GM11168 (cell line): ENCODE data around the gene GABBR2.

Source experiments
- in situ Hi-C: fragments of 300-500 bp; cut with MboI; formaldehyde crosslinking; loops from one replicate; pipeline ENCODE4 v1.12.0; 2022; ENCODE audit warnings: low sequenced_read_pairs; ENCODE audit not compliant: unreplicated experiment

GABBR2 gene

DNA sequence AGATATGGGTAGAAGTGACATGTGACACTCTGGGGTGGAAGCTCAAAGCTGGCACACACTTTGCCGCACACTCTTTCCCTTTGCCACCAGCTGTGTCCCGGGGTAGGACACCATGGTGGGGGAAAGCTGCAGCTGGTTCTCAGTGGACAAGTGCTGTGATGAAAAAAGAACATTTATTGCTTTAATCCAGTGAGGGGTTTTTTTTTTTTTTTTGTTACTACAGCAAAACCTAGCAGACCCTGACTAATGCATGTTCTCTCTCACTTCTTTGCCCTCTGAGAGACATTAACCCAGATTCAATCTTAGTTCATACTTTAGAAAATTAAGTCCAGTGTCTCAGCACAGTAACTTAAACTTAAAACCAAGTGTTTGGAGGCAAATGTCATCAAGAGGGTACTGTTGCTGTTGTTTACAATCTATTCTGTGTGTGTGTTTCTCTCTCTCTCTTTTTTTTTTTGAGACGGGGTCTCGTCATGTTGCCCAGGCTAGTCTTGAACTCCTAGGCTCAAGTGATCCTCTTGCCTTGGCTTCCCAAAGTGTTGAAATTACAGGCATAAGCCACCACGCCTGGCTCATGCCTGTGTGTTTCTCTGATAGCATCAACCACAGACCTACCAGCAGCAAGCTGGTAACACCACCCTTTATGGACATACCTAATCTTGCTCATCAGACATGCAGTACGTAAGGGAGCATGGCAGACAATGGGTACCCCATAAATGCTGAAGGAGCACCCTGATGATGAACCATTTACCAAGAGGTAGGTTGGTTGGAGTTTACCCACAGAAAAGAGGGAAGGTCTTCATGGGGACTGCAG, 368.5 kb downstream of the GABBR2 start:
- in situ Hi-C loops, result no loop called here

DNA sequence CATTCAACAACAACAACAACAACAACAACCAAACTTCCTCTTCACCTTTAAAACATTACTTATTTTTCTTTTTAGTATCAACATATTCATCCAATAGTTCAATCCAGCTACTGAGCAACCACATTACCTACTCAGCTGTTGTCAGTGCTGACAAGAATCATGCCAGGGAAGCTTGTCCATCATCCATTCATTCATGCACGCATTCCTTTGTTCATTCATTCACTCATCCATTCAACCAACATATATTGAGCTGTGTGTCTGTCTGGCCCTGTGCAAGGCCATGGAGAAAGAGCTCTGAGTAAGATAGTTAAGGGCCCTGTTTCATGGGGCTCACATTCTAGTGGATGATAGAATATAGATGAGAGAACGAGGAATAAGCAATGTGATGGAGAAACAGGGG, 373.1 kb downstream of the GABBR2 start:
- in situ Hi-C loops, result no loop called here

DNA sequence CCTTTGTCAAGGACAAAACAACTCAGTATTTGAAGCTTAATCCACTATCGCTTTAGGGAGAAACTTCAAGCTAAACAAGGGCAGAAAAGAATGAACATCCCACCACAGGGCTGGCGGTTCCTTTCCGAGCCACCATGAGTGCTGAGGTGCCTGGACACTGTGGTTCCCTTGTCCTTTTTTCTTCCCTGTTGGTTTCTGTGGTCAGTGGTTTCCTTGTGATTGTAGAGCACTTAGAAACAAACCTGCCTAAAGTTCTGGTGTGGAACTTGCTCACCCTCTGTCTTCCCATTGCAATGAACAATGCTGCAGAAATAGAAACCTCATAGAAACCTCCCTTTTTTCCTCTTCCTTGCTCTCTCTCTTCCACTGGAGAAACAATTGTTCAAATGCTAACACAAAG, 373.9 kb downstream of the GABBR2 start:
- in situ Hi-C loops, result no loop called here

DNA sequence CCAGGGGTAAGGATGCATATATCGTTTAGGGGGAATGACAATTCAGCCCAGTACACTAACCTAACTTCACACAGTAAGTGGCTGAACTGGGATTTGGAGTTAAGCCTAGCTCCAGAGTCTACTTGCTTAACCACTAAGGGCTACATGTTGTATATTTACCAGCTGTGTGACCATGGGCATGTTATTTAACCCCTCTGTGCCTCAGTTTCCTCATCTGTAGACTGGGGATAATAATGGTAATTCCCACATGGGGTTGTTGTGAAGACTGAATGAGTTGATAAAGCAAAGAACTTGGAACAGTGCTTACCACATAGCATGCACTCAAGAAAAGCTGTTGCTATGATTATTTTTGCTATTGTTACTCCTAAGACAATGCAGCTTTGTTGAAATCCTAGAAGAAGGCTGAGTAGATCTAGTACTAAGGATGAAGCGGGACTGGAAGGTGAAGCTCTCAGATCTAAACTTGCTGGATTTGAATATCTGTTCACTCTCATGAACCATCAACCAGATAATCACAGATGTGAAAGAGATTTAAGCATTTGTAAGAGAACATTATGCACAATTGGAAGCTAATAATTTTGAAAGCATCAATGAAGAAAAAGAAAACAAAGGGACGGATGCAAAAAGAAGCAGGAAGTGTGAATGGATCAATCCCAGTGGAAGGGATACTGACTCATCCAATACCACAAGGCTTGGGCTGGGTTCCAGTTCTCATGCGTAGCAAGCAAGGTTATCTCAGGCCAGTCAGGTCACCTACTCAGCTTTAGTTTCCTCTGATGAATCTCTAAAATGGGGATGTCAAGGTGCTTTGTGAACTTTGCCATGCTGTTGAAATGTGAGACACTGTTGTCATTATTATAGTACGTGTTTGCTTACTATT, 374.8 kb downstream of the GABBR2 start:
- in situ Hi-C loops, result no loop called here

DNA sequence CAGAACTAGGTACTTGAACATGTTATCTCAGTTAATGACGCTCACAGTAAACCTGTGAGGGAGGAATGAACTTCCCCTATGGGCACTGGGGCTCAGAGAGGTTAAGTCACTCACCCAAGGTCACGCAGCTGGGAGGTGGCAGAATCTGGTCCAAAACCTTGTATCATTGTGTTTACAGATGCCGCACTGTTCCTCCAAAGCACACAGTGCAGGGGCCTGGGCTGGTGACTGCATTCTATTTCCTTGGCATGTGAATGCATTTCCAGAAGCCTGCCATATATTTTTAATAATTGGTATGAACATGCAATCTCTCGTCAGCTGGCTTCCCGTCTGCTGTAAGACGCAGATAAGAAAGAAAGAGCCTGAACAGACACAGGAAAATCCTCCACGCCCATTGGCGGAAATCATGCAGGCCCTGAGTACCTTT, 376.3 kb downstream of the GABBR2 start:
- in situ Hi-C loops, result no loop called here

DNA sequence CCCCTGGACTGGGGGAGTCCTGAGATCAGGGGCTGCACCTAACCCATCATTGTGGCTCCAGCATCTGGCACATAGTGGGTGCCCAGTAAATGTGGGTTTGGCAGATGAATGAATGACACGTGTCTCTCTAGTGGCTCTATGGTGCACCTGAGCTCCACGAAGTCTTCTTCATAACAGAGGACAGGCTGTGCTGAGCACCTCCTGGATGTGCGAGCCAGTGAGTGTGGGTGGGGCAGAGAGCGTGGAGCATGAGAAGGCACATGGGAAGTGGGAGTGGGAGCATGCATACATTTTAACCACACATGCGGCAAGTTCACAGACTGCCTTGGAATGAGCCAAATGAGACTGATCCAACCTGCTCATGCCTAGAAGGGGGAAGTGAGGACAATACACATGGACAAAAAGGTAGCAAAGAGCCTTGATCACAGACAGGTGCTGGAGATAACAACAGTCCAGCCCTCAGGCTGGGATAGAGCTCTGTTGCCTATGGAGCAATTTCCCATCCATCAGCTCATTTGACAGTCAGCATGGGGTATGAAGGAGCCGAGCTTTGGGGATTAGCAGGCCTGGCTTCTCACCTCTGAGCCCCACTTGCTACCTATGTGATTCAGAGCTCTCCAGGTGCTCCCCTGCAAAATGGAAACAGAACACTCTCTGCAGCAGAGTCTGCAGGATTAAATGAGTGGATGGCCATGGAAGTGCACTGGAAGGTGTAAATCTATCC, 377.0 kb downstream of the GABBR2 start:
- in situ Hi-C loops, result no loop called here

DNA sequence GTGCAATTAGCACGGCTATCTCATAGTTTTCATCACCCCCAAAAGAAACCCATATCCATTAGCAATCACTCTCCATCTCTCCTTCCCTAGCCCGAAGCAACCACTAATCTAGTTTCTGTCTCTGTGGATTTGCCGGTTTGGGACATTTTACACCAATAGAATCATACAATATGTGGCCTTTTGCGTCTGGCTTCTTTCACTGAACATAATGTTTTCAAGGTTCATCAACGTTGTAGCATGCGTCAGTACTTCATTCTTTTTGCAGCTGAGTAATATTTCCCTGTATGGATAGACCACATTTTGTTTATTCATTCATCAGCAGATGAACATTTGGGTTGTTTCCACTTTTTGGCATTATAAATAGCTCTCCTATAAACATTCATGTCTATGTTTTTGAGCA, 377.9 kb downstream of the GABBR2 start:
- in situ Hi-C loops, result no loop called here

DNA sequence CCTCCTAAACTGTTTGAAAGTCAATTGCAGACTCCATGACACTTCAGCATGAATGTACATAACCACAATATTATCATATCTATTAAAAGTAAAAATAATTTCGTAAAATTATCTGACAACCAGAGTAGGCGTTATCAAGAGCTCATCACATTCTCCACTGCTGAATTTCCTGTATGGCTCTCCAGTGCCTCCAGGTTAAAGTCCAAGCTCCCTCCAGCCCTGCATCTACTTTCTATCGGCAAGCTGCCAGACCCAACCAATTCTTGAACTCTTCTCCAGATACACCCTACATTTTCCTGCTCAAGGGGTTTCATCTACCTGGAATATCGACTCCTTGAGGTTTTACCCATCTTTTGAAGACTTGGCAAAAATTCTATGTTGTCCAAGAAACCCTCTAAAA, 378.8 kb downstream of the GABBR2 start:
- in situ Hi-C loops, result no loop called here

DNA sequence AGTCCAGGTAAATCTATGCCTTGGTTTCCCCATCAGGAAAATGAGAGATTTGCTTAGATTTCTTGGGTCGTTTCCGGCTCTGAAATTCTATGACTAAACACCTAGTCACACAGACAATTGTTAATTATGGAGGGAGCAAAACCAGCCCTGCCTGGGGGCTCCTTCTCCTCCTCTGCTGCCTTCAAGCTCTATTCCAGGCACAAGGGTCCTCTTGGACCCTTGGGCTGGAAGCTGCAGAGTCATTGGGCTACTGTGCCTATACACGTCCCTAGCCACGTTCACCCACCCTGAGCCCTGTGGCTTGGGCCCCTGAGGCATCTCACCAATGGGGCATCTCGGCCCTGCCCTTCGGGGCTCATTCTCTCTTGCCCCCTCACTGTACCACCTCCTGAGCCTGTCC, 379.5 kb downstream of the GABBR2 start:
- in situ Hi-C loops, result no loop called here

DNA sequence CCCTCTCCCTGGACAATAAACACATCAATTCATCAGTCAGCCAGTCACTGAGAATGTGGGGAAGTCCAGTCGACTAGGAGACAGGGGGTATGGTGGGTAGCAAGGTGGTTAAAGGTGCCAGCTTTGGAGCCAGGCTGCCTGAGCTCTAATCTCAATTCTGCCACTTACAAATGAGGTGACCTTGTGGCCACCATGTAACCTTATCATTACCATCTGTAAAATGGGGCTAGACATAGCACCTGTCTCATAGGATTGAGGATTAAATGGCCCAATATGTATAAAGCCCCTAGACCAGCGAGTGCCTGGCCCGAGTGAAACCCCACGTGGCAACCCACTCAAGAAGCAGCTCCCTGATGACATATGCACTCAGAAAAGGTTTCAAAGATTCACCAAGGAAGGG, 380.0 kb downstream of the GABBR2 start:
- in situ Hi-C loops, result no loop called here

DNA sequence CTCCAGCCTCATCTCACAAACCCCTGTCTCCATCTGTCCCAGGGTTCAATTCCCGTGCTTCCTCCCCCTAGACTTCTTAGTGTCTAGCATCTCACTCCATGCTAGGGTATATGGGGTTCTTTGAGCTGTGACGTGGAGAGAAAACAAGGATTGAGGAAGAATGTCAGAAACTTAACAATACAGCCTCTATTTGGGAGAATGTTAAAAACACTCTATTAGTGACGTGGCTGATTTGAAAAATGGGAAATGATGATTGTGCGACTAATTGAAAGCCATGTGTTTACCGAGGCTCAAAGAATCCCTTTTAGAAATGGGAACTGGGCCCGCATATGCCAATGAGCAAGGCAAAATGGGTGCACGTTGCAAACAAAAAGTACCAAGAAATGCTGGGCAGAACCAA, 380.6 kb downstream of the GABBR2 start:
- in situ Hi-C loops, result no loop called here

DNA sequence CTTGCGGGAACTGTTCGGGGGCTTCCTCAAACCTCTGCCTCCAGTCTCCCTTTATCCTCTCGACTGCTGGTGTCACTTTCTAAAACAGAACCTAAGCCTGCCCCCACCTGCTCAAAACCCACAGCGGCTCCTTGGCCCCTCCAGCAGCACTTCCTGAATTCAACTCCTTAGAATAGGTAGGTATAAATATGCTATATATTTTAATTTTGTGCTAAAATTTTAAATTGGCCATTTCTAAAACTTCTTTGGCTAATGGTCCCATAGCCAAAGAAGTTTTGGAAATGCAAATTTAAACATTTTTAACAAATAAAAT, 381.5 kb downstream of the GABBR2 start:
- in situ Hi-C loops, result no loop called here

DNA sequence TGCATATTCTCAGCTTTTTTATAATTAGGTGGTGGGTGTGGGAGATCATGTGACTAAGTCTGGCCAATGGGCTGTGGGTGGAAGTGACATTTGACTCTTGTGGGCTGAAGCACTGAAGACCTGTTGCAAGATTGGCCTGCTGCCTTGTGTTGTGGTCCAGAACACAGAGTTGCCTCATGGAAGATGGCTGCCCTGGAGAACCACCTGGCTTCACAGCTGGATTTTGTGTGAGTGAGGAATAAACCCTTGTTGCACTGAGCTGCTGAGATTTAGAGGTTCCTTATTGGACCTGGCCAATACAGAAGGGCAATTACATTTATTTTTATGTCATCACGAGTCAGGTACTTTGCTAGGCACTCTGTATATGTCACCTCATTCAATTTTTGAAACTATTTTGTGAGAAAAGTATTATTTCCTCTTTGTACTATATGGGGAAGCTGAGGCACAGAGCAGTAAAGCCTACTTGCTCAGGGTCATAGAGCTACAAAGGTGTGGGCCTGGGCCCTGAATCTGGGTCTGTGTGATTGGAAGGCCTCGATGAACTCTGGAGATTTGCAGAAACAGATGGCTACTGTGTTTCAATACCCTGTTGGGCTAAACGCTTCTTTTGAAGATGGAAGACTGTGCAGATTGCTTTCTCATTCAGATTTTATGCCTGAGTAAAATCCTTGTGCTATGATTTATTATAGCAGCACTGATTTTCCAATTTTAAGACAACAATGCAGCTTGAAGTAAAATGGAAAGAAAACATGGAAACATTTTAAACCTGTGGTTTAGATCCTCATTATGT, 382.1 kb downstream of the GABBR2 start:
- in situ Hi-C loops, result no loop called here

DNA sequence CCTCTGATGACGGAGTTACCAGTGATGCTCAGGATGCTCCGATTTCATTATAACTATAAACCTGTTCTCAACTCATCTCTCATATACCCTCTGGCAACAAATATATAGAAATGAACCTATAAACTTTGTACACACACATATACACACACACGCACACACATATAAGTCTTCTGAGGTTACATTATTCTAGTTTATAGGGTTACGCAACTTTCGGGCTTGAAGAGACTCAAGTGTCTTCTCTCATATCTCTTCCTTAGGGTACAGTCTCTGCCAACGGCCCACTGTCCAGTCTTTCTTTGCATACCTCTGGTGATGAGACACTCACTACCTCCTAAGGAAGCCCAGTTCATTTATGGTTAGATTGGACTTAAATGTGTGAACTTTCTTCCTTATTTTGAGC, 383.9 kb downstream of the GABBR2 start:
- in situ Hi-C loops, result no loop called here

DNA sequence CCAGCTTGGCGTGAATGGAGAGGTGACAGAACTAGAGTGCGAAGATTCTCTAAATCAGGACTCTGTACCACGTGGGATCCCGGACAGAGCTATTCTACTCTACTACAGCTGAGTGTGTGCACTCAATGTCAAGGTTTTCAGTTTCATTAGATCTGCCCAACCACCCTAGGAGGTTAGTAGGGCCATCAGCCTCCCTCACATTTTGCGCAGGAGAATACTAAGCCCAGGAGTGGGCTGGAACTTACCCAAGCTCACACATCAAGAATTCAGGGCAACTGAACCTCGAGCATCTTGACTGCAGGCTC, 385.0 kb downstream of the GABBR2 start:
- in situ Hi-C loops, result no loop called here

DNA sequence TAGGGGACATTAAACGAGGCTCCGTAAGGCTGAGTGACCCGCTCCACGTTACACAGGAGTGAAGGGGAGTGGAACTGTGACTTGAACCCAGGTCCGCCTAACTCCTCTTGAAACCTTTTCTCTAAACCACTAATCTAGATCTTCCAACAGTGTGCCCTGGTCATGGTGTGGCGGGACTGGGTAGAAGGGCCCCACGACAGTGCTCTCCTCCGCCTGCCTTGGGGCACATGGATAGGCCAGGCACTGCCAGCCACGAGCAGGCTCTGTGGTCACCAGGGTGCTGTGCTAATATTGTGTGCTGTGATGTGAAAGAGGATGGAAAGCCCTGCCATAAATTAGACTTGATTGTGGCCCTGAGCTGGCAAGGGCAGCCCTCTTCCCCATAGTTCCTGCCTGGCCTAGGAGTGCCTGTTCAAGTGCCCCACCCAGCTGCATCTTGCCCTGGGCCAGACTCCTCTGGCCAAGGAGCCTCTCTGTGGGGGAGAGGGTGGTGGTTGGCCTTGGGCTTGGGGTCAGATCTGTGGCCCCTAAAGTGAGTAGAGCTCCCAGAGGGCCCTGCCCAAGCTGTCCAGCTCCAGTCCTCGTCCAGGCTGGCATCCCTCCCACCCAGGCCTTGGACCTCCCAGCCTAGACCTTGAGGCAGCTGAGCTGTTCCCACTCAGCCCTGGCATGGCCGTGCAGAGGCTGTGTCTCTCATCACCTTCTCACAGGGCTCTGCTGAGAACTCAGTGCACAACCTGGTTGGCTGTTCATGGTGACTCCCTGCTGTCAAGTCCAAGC, 385.5 kb downstream of the GABBR2 start:
- in situ Hi-C loops, result no loop called here

DNA sequence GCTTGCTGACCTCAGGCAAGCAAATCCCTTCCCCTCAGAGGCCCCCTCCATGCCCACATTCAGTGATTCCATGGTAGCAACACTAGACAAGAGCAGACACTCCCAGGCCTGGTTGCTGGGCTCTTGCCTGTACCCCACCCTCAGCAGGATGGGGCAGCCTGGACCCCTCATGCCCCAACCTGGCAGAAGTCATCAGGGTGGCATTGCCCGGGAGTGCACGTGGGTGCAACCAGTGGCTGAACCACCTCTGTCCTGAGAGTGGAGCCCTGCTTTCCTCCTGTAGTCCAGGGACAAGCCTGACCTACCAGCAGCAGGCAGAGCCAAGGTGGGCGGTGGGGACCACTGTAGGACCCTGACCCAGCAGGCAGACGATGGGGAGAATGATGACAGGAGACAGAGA, 387.5 kb downstream of the GABBR2 start:
- in situ Hi-C loops, result no loop called here

DNA sequence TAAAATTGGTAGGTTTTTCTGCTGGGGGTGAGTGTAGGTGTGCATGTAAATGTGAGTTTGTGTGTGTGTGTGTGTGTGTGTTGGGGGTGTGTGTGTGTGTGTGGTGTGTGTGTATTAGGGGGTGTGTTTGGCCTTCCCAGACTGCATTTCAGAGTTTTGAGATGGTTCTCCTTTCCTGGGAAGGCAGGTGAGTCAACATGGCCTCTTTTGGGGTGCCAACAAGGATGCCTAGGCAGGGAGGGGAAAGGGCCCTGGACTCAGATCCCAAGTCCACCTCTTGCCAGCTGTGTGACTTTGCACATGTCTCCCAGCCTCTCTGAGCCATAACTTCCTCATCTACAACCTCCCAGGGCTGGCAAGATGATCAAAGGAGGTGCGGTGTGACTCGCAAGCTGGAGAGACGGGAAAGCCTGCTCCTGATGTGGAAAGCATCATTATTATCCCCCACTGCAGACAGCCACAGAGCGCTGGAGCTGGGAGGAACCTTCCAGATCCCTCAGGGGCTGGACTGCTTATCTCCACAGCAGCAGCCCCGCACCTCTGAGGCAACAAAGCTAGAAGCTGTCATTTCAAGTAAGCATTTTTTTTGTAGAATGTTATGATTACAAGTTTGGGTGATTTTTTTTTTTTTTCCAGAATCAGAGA, 389.8 kb downstream of the GABBR2 start:
- in situ Hi-C loops, result no loop called here

DNA sequence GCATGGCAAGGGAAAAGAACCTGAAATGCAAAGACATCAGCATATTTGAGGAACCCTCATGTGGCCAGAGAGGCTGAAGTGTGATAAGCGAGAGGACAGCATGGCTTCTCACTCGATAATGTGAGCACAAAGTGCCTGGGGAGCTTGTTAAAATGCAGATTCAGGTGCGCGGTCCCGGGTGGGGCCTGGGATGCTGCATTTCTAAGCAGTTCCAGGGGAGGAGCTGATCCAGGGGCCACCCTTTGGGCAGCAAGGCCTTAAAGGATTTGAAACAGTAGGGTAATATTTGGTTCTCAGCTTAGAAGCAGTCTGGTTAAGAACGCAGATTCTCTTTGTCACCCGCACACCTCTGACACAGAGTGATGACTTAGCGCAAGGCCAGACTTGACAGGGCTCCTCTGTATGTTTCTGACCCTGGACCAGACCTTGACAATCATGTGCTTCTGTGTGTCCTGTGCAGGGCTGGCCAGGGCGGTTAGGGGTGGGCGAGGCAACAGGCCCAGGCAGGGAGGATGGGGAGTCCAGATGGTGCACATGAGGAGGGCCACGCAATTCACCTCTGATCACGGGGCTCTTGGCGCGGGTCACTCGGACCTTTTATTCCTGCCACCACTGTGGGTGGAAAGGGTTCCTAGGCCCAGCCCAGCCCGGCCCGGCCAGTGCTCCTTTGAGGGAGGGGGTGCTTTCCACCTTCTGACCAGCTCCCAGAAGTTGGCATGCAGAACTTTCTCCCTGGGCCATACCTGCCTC, 390.5 kb downstream of the GABBR2 start:
- in situ Hi-C loops, result no loop called here
